Gastroesophageal sphincter (tissue), 3 donors: ENCODE data around the gene XIRP2.

ENCODE experiments used
- CTCF ChIP-seq, 4 experiments: fragments of 200-600 bp in 2 of 4; fragments of 450-650 bp in 2 of 4; sonication (generic) in 1 of 4; IDR thresholded peaks; one replicate each; pipeline ENCODE4 v1.5.1; 2017 to 2019; ENCODE audit warnings: antibody characterized with exemption in 4 of 4, mild to moderate bottlenecking in 2 of 4, moderate library complexity in 2 of 4
- POLR2A ChIP-seq, 2 donors: fragments of 450-650 bp; IDR thresholded peaks; one replicate each; pipeline ENCODE4 v1.6.1; 2017; ENCODE audit warnings: antibody characterized with exemption in 2 of 2, mild to moderate bottlenecking in 2 of 2, moderate library complexity in 1 of 2
- POLR2AphosphoS5 ChIP-seq: sonication (generic); formaldehyde crosslinking; IDR thresholded peaks from one replicate; pipeline ENCODE4 v1.6.1; 2017; ENCODE audit warnings: antibody characterized with exemption

GRCh38 chr2:167135706-167136105, 247.4 kb downstream of the XIRP2 start:
- TF ChIP-seq CTCF (IDR thresholded peaks at IDR 0.05) (no peak), POLR2A (IDR thresholded peaks at IDR 0.05) (no peak), POLR2AphosphoS5 (no peak)
